DMS53 (cell line): Measurements from ENCODE around the gene INTS7.
"Not testable (repeated sequence)": the region's sequence is repeated elsewhere in the genome, so short reads cannot be mapped to it uniquely, and the experiment has no call there.

ENCODE experiments used
- DNase-seq: peaks from one replicate; lab custom pipeline; 2025; lab: John Stamatoyannopoulos, UW

The INTS7 gene

GRCh38 chr1:212035835-212036605, 663 bp upstream of the INTS7 start:
- DNase-seq = no peak

GRCh38 chr1:212034516-212035122, 738 bp downstream of the INTS7 start:
- no peak for DNase-seq

GRCh38 chr1:212030936-212031528, 4.3 kb downstream of the INTS7 start:
- peak; percentile 81 for DNase-seq

GRCh38 chr1:212027727-212028126, 7.6 kb downstream of the INTS7 start:
- not testable (repeated sequence) for DNase-seq

- DNase-seq = no peak
Measured at GRCh38 chr1:212024469-212025149, 10.7 kb downstream of the INTS7 start.

- not testable (repeated sequence) for DNase-seq
Measured at GRCh38 chr1:212022908-212023307, 12.4 kb downstream of the INTS7 start.

GRCh38 chr1:212021563-212021962, 13.8 kb downstream of the INTS7 start:
- no peak for DNase-seq

- no peak for DNase-seq
Measured at GRCh38 chr1:212020975-212021374, 14.4 kb downstream of the INTS7 start.

GRCh38 chr1:212013672-212014071, 21.7 kb downstream of the INTS7 start:
- DNase-seq = peak; percentile 28

- peak; percentile 87 for DNase-seq
Measured at GRCh38 chr1:212012034-212012740, 23.2 kb downstream of the INTS7 start.

- DNase-seq = no peak
Measured at GRCh38 chr1:212010004-212010403, 25.4 kb downstream of the INTS7 start.

- DNase-seq = no peak
Measured at GRCh38 chr1:212009561-212009960, 25.8 kb downstream of the INTS7 start.

- no peak for DNase-seq
Measured at GRCh38 chr1:212007886-212008285, 27.5 kb downstream of the INTS7 start.

GRCh38 chr1:212007178-212007577, 28.2 kb downstream of the INTS7 start:
- DNase-seq = no peak

GRCh38 chr1:212004895-212005608, 30.3 kb downstream of the INTS7 start:
- no peak for DNase-seq

GRCh38 chr1:212002536-212002935, 32.8 kb downstream of the INTS7 start:
- no peak for DNase-seq

GRCh38 chr1:211997426-211997825, 37.9 kb downstream of the INTS7 start:
- not testable (repeated sequence) for DNase-seq

GRCh38 chr1:211991695-211992094, 43.7 kb downstream of the INTS7 start:
- DNase-seq = no peak

GRCh38 chr1:211986628-211987254, 48.6 kb downstream of the INTS7 start:
- no peak for DNase-seq

GRCh38 chr1:211985556-211986264, 49.6 kb downstream of the INTS7 start:
- DNase-seq = no peak
